GM12875 (cell line): ENCODE results near the gene DPEP1.

Experiments
- H3K4me3 ChIP-seq: one replicate; pipeline ENCODE4 v1.5.1; 2011; ENCODE audit warnings: low read depth, low read length, control low read depth
- CTCF ChIP-seq: IDR thresholded peaks from 2 replicates; pipeline ENCODE4 v1.5.1; 2011; ENCODE audit warnings: low read depth, mild to moderate bottlenecking, control low read depth, inconsistent platforms, low read length, moderate library complexity, borderline replicate concordance; ENCODE audit not compliant: insufficient read depth

DPEP1 gene

DNA sequence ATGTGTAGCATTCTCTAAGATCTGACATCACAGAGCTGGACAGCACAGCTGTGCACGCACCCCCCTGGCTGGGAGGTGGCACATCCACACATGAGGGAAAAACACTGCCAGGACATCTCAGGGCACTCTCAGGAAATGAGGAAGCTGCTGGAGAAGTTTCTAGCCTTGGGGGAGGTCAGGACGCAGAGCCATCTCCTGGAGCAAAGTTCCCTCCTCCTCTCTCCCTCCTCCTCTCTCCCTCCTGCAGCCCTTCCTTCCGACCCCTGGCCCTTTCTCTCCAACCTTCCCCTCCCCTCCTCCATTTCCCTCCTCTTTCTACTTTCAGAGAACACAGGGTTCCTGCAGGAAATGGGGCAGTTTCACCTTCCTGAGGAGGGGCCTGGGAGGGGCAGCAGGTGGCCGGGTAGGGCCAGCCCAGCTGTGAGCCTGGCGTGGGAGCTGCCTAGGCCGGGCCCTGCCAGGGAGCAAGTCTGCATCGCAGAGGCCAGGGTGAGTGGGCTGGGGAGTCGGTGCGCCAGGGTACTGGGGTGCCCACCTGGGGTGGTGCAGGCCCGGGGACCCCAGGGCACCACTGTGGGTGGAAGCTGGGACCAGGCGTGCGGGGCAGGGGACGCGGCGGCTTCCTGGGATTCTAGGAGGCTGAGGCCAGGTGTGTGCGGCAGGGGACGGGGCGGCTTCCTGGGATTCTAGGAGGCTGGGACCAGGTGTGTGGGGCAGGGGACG, at the start of gene DPEP1:
Gene DPEP1, plus strand, starts transcription at position 412 of the 723 bp plus-strand sequence. CDS start 16,769 bp downstream, outside the sequence.
- no peak within 1 kb of the TSS for H3K4me3 ChIP-seq
- no peak for TF ChIP-seq CTCF

DNA sequence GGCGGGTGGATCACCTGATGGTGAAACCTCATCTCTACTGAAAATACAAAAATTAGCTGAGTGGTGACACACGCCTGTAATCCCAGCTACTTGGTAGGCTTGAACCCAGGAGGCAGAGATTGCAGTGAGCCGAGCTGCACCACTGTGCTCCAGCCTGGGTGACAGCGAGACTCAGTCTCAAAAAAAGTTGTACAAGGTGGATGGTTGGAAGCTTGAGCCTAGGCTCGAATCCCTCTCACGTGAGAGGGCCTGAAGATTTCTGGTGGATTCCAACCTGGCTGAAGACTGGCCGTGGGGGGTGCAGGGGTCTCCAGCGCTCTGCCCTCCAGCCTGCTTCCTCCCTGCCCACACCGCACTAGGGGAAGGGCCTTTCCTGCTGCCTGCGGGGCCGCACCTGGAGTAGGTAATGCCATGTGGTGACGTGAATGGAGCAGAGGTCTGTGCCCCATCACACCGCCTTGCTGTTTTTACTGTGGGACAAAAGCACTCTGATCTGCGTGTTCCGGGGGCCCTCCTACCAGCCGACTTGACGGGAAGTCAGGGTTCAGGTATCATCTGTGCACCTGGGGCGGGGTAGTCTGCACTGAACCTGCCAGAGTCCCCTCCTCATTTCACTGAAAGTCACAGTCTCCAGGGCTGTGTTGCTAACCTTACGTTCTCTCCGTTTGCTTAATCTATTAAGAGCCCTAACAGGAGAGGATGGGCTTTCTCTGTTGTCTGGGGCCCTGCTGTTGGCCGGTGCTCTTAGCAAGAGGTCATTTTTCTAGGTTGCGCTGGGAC, 48.8 kb upstream of the DPEP1 start:
- TF ChIP-seq CTCF: no peak
- no peak overlapping the region for H3K4me3 ChIP-seq

GRCh38 chr16:89565256-89565505, 48.3 kb upstream of the DPEP1 start:
- H3K4me3 ChIP-seq: no peak overlapping the region
- no peak for TF ChIP-seq CTCF

GRCh38 chr16:89565506-89566372, 47.7 kb upstream of the DPEP1 start:
- H3K4me3 ChIP-seq: no peak overlapping the region
- TF ChIP-seq CTCF: peak; percentile 78

DNA sequence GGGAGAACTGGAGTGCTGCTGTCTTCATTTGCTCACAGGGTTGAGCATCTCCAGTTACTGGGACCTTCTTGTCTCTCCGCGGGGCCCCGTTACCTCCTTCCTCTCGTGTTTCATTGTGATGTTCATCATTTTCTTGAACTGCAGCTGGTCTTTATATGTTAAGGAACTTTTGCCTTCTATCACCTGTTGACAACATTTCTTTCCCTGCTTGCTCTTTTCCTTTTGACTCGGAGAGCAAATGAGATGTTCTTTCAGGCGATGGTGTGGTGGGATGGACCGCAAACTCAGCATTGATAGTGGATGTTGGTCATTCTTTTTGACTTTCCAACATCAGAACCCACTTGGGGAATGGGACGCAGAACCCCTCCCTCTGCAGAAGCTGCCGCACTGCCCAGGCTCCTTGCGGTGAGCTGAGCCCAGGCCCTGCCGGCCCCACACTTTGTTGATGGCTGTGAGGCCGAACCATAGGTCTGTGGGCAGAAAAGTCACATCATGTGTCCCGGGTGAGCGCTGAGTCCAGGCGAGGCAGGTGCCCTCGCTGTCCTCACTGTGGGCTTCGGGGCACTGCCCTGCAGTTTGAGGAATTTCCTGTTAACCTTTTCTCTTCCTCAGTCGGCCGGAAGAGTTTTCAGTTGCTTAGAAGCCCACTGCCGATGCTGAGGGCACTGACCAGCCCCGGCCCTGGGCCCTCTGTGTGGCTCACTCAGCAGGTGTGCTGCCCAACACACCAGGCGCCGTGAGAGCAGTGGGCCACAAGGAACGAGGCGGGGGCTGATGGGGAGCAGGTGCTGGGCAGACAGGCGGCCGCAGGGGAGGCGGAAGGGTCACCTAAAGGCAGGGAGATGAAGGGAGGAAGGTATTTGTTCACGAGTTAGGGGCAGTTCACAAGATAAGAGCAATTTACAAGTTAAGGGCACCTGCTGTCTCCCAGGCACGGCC, 45.5 kb upstream of the DPEP1 start:
- no peak for TF ChIP-seq CTCF
- H3K4me3 ChIP-seq: no peak overlapping the region

- H3K4me3 ChIP-seq: no peak overlapping the region
- TF ChIP-seq CTCF: no peak
These were observed 43.7 kb upstream of the DPEP1 start for GRCh38 chr16:89569506-89570341.
